ENCODE measurements around the gene OR2C1.

Gene OR2C1

DNA sequence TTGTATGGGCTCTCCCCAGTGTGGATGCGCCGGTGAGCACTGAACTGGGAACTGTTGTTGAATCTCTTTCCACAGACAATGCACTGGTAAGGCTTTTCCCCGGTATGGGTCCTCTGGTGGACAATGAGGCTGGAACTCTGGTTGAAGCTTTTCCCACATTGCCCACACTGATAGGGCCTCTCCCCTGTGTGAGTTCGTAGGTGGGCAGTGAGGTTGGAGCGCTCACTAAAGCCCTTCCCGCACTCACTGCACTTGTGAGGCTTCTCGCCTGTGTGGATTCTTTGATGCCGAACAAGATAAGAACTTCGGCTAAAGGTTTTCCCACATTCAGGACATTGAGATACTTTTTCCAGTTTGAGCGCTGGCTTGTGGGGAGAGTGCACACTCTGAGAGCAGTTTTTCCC, 27.4 kb downstream of the OR2C1 start:
- no peak overlapping the region for H2BK5ac ChIP-seq (ENCODE audit: low read depth, low read length, poor library complexity, severe bottlenecking)
- H2BK120ac ChIP-seq (ENCODE audit: low read depth, low read length), result no peak overlapping the region
- peak; percentile 3 for DNase-seq
- H4K8ac ChIP-seq (ENCODE audit: low read length), result no peak overlapping the region
- peaks cover 83% of the 10 kb centered on the region for H3K9me3 ChIP-seq (ENCODE audit: control insufficient read depth, low read length)
- H2AFZ ChIP-seq (ENCODE audit: low read depth, low read length), result no peak overlapping the region
- no peak overlapping the region for H3K4ac ChIP-seq (ENCODE audit: low read depth in 1 of 2, low read length in 2 of 2)
- no peak overlapping the region for H2AK5ac ChIP-seq (ENCODE audit: low read length, severe bottlenecking)
- peaks cover 38 to 60% of the 10 kb centered on the region in 2 experiments for H3K36me3 ChIP-seq (ENCODE audit: control insufficient read depth in 1 of 2, insufficient read depth in 2 of 2, low read depth in 1 of 2, low read length in 2 of 2)
- H3K14ac ChIP-seq (ENCODE audit: low read length in 2 of 2), result no peak overlapping the region
- no peak overlapping the region for H4K91ac ChIP-seq (ENCODE audit: low read length)
- WGBS, result 97% methylated on average over 10 of the region's 10 CpGs
- no peak overlapping the region for H3K9ac ChIP-seq (ENCODE audit: low read length)
- no peak overlapping the region for H3K4me2 ChIP-seq (ENCODE audit: low read length, poor library complexity, severe bottlenecking)
- H3K23ac ChIP-seq (ENCODE audit: low read length in 2 of 2), result no peak overlapping the region
- H3K27ac ChIP-seq (ENCODE audit: low read length, poor library complexity, severe bottlenecking), result no peak overlapping the region
- H3K18ac ChIP-seq (ENCODE audit: low read depth in 1 of 2, low read length in 2 of 2), result no peak overlapping the region
- H2BK12ac ChIP-seq (ENCODE audit: low read length in 2 of 2), result no peak overlapping the region
- H3K79me1 ChIP-seq (replicated peaks; ENCODE audit: low read length, poor library complexity, severe bottlenecking), result peaks cover 14% of the 10 kb centered on the region
- H3K4me1 ChIP-seq (ENCODE audit: control insufficient read depth, insufficient read depth, low read depth, low read length), result peaks cover under 1% of the 10 kb centered on the region
- H2BK15ac ChIP-seq (ENCODE audit: low read depth, poor library complexity, severe bottlenecking), result no peak overlapping the region
- H3K27me3 ChIP-seq (ENCODE audit: control insufficient read depth in 1 of 2, insufficient read depth in 1 of 2, low read length in 2 of 2), result no peaks in the 10 kb centered on the region
- peak overlapping the region in 1 of 2 experiments; percentile 70 for H3K4me3 ChIP-seq (ENCODE audit: insufficient read depth in 1 of 2, low read depth in 1 of 2, low read length in 2 of 2)

DNA sequence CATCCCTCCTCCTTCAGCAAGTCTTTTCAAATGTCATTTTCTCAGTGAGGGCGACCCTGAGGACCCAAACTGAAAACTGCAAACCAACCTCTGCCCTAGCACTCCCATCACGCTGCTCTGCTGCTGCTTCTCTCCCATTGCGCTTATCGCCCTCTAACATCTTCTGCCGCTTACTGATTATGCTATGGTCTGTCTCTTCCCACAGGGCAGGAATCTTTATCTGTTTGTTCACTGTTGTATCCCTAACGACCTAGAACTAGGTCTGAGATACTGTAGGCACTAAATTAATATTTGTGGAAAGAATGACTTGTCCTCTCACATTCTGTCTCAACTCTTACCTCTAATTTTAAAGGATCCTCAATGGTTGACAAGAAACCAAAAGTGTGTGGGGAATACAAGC, 32.6 kb downstream of the OR2C1 start:
- peak overlapping the region in 1 of 2 experiments; percentile 55 for H3K4me3 ChIP-seq (ENCODE audit: insufficient read depth in 1 of 2, low read depth in 1 of 2, low read length in 2 of 2)
- H2AK5ac ChIP-seq (ENCODE audit: low read length, severe bottlenecking), result no peak overlapping the region
- H3K36me3 ChIP-seq (ENCODE audit: control insufficient read depth in 1 of 2, insufficient read depth in 2 of 2, low read depth in 1 of 2, low read length in 2 of 2), result peaks cover 60 to 74% of the 10 kb centered on the region in 2 experiments

GRCh38 chr16:3389663-3390338, 34.1 kb downstream of the OR2C1 start:
- Histone ChIP-seq H3K9ac (ENCODE audit: low read length) (no peak overlapping the region), H3K9me3 (ENCODE audit: control insufficient read depth, low read length) (peaks cover 70% of the 10 kb centered on the region), H4K8ac (ENCODE audit: low read length) (no peak overlapping the region), H3K4ac (ENCODE audit: low read depth in 1 of 2, low read length in 2 of 2) (no peak overlapping the region), H2BK12ac (ENCODE audit: low read length in 2 of 2) (no peak overlapping the region), H3K4me3 (ENCODE audit: insufficient read depth in 1 of 2, low read depth in 1 of 2, low read length in 2 of 2) (peak overlapping the region in 1 of 2 experiments; percentile 36), H3K18ac (ENCODE audit: low read depth in 1 of 2, low read length in 2 of 2) (no peak overlapping the region), H3K36me3 (ENCODE audit: control insufficient read depth in 1 of 2, insufficient read depth in 2 of 2, low read depth in 1 of 2, low read length in 2 of 2) (peaks cover 61 to 74% of the 10 kb centered on the region in 2 experiments), H2BK15ac (ENCODE audit: low read depth, poor library complexity, severe bottlenecking) (no peak overlapping the region), H3K79me1 (replicated peaks; ENCODE audit: low read length, poor library complexity, severe bottlenecking) (peaks cover 40% of the 10 kb centered on the region), H3K4me2 (ENCODE audit: low read length, poor library complexity, severe bottlenecking) (no peak overlapping the region), H4K91ac (ENCODE audit: low read length) (no peak overlapping the region), H2BK5ac (ENCODE audit: low read depth, low read length, poor library complexity, severe bottlenecking) (no peak overlapping the region), H2AFZ (ENCODE audit: low read depth, low read length) (no peak overlapping the region), H3K27ac (ENCODE audit: low read length, poor library complexity, severe bottlenecking) (no peak overlapping the region), H3K14ac (ENCODE audit: low read length in 2 of 2) (no peak overlapping the region), H3K4me1 (ENCODE audit: control insufficient read depth, insufficient read depth, low read depth, low read length) (peaks cover 1% of the 10 kb centered on the region), H2BK120ac (ENCODE audit: low read depth, low read length) (no peak overlapping the region), H3K23ac (ENCODE audit: low read length in 2 of 2) (no peak overlapping the region), H2AK5ac (ENCODE audit: low read length, severe bottlenecking) (no peak overlapping the region), H3K27me3 (ENCODE audit: control insufficient read depth in 1 of 2, insufficient read depth in 1 of 2, low read length in 2 of 2) (no peaks in the 10 kb centered on the region)
- 98% methylated on average over 9 of the region's 9 CpGs for WGBS
- no peak for DNase-seq

More for the DNA sequence above, 32.6 kb downstream of the OR2C1 start:
- no peak overlapping the region for H2AFZ ChIP-seq (ENCODE audit: low read depth, low read length)
- no peak overlapping the region for H3K27ac ChIP-seq (ENCODE audit: low read length, poor library complexity, severe bottlenecking)
- no peak overlapping the region for H3K4me2 ChIP-seq (ENCODE audit: low read length, poor library complexity, severe bottlenecking)
- no peak overlapping the region for H4K91ac ChIP-seq (ENCODE audit: low read length)
- WGBS, result 96% methylated on average over 5 of the region's 6 CpGs
- H2BK12ac ChIP-seq (ENCODE audit: low read length in 2 of 2), result no peak overlapping the region
- no peak overlapping the region for H3K23ac ChIP-seq (ENCODE audit: low read length in 2 of 2)
- no peaks in the 10 kb centered on the region for H3K27me3 ChIP-seq (ENCODE audit: control insufficient read depth in 1 of 2, insufficient read depth in 1 of 2, low read length in 2 of 2)
- no peak overlapping the region for H4K8ac ChIP-seq (ENCODE audit: low read length)
- H3K4ac ChIP-seq (ENCODE audit: low read depth in 1 of 2, low read length in 2 of 2), result peak overlapping the region in 1 of 2 experiments; percentile 9
- no peak overlapping the region for H2BK120ac ChIP-seq (ENCODE audit: low read depth, low read length)
- no peak overlapping the region for H2BK5ac ChIP-seq (ENCODE audit: low read depth, low read length, poor library complexity, severe bottlenecking)
- H3K79me1 ChIP-seq (replicated peaks; ENCODE audit: low read length, poor library complexity, severe bottlenecking), result peaks cover 33% of the 10 kb centered on the region
- H2BK15ac ChIP-seq (ENCODE audit: low read depth, poor library complexity, severe bottlenecking), result no peak overlapping the region
- H3K9me3 ChIP-seq (ENCODE audit: control insufficient read depth, low read length), result peaks cover 71% of the 10 kb centered on the region
- peaks cover 1% of the 10 kb centered on the region for H3K4me1 ChIP-seq (ENCODE audit: control insufficient read depth, insufficient read depth, low read depth, low read length)
- no peak for DNase-seq
- no peak overlapping the region for H3K9ac ChIP-seq (ENCODE audit: low read length)
- no peak overlapping the region for H3K14ac ChIP-seq (ENCODE audit: low read length in 2 of 2)
- H3K18ac ChIP-seq (ENCODE audit: low read depth in 1 of 2, low read length in 2 of 2), result no peak overlapping the region

DNA sequence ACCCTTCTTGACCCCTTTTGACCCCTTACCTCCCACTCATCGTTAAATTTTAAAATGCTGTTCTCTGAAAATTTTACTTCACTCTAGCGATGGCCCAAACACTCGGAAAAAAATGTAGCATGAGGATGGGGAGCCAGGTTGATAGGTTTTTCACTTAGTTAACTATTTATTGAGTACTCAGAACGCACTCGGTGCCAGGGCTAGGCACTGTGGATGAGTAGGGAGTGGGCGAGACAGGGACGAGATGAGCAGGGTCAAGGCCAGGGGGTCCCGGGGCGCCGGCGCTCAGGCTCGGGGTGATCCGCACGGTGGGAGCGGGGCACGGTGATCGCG, 44.7 kb downstream of the OR2C1 start:
- H3K18ac ChIP-seq (ENCODE audit: low read depth in 1 of 2, low read length in 2 of 2), result peak overlapping the region; percentile 50 to 68
- H3K14ac ChIP-seq (ENCODE audit: low read length in 2 of 2), result peak overlapping the region in 1 of 2 experiments; percentile 64
- H3K36me3 ChIP-seq (ENCODE audit: control insufficient read depth in 1 of 2, insufficient read depth in 2 of 2, low read depth in 1 of 2, low read length in 2 of 2), result peaks cover 43 to 59% of the 10 kb centered on the region in 2 experiments
- peak overlapping the region; percentile 72 for H2AFZ ChIP-seq (ENCODE audit: low read depth, low read length)
- no peak overlapping the region for H3K23ac ChIP-seq (ENCODE audit: low read length in 2 of 2)
- no peak overlapping the region for H2BK5ac ChIP-seq (ENCODE audit: low read depth, low read length, poor library complexity, severe bottlenecking)
- peak overlapping the region; percentile 64 for H3K4me2 ChIP-seq (ENCODE audit: low read length, poor library complexity, severe bottlenecking)
- no peak for DNase-seq
- H2BK120ac ChIP-seq (ENCODE audit: low read depth, low read length), result peak overlapping the region; percentile 9
- peaks cover 4% of the 10 kb centered on the region for H3K4me1 ChIP-seq (ENCODE audit: control insufficient read depth, insufficient read depth, low read depth, low read length)
- H3K27ac ChIP-seq (ENCODE audit: low read length, poor library complexity, severe bottlenecking), result peak overlapping the region; percentile 39
- H3K9me3 ChIP-seq (ENCODE audit: control insufficient read depth, low read length), result peaks cover 44% of the 10 kb centered on the region
- H4K8ac ChIP-seq (ENCODE audit: low read length), result peak overlapping the region; percentile 47
- H3K4me3 ChIP-seq (ENCODE audit: insufficient read depth in 1 of 2, low read depth in 1 of 2, low read length in 2 of 2), result peak overlapping the region; percentile 81 to 95
- H3K79me1 ChIP-seq (replicated peaks; ENCODE audit: low read length, poor library complexity, severe bottlenecking), result peaks cover 50% of the 10 kb centered on the region
- peak overlapping the region in 1 of 2 experiments; percentile 74 for H3K4ac ChIP-seq (ENCODE audit: low read depth in 1 of 2, low read length in 2 of 2)
- no peak overlapping the region for H2AK5ac ChIP-seq (ENCODE audit: low read length, severe bottlenecking)
- no peak overlapping the region for H2BK15ac ChIP-seq (ENCODE audit: low read depth, poor library complexity, severe bottlenecking)
- H4K91ac ChIP-seq (ENCODE audit: low read length), result peak overlapping the region; percentile 31
- peak overlapping the region; percentile 98 for H3K9ac ChIP-seq (ENCODE audit: low read length)
- 0% methylated on average over 17 of the region's 18 CpGs for WGBS
- H2BK12ac ChIP-seq (ENCODE audit: low read length in 2 of 2), result peak overlapping the region in 1 of 2 experiments; percentile 26
- H3K27me3 ChIP-seq (ENCODE audit: control insufficient read depth in 1 of 2, insufficient read depth in 1 of 2, low read length in 2 of 2), result no peaks in the 10 kb centered on the region

Data from mesenchymal stem cell (in vitro differentiated cells and primary cell).